Right kidney (tissue), 1 donor: ENCODE results near the gene FAM241A.
"Not testable (repeated sequence)": the region's sequence is repeated elsewhere in the genome, so short reads cannot be mapped to it uniquely, and the experiment has no call there.

Experiments
- DNase-seq: peaks from one replicate; pipeline ENCODE4 v3.0.0-alpha.2; 2016

The FAM241A gene

GRCh38 chr4:112172180-112172579 is 26.9 kb downstream of the FAM241A start:
- no peak for DNase-seq

GRCh38 chr4:112173593-112174558 is 28.6 kb downstream of the FAM241A start:
- no peak for DNase-seq

- DNase-seq, result no peak
These were observed 30.6 kb downstream of the FAM241A start for GRCh38 chr4:112175840-112176239.

GRCh38 chr4:112176596-112176995 is 31.3 kb downstream of the FAM241A start:
- DNase-seq, result no peak

- DNase-seq, result not testable (repeated sequence)
These were observed 33.5 kb downstream of the FAM241A start for GRCh38 chr4:112178741-112179140.

- no peak for DNase-seq
These were observed 36.2 kb downstream of the FAM241A start for GRCh38 chr4:112181358-112182000.

GRCh38 chr4:112182604-112183003 is 37.4 kb downstream of the FAM241A start:
- no peak for DNase-seq

- no peak for DNase-seq
These were observed 38.0 kb downstream of the FAM241A start for GRCh38 chr4:112183252-112183651.

- DNase-seq, result no peak
These were observed 39.2 kb downstream of the FAM241A start for GRCh38 chr4:112184438-112184837.

GRCh38 chr4:112185334-112185733 is 40.1 kb downstream of the FAM241A start:
- no peak for DNase-seq

GRCh38 chr4:112185740-112186670 is 40.8 kb downstream of the FAM241A start:
- no peak for DNase-seq

GRCh38 chr4:112189754-112190153 is 44.5 kb downstream of the FAM241A start:
- no peak for DNase-seq

- no peak for DNase-seq
These were observed 45.4 kb downstream of the FAM241A start for GRCh38 chr4:112190684-112191083.

GRCh38 chr4:112196461-112196860 is 51.2 kb downstream of the FAM241A start:
- no peak for DNase-seq

GRCh38 chr4:112199041-112199440 is 53.8 kb downstream of the FAM241A start:
- DNase-seq, result no peak

- no peak for DNase-seq
These were observed 56.8 kb downstream of the FAM241A start for GRCh38 chr4:112201915-112202505.

- no peak for DNase-seq
These were observed 58.3 kb downstream of the FAM241A start for GRCh38 chr4:112203593-112203992.

GRCh38 chr4:112206431-112206830 is 61.2 kb downstream of the FAM241A start:
- DNase-seq, result no peak

- DNase-seq, result not testable (repeated sequence)
These were observed 63.2 kb downstream of the FAM241A start for GRCh38 chr4:112208137-112209095.

- DNase-seq, result no peak
These were observed 65.5 kb downstream of the FAM241A start for GRCh38 chr4:112210777-112211176.

- DNase-seq, result no peak
These were observed 67.8 kb downstream of the FAM241A start for GRCh38 chr4:112213091-112213490.
